Panc1 (cell line): ENCODE results near the gene KCNMA1. TPM values are rescaled to one million over a fixed set of nuclear protein-coding genes. Genes with fewer than 3 reads are reported as not detected.

ENCODE experiments used
- ATAC-seq: fragments of 200-7000 bp; cut with Tn5 transposase; 2 replicates; pipeline ENCODE4 v1.9.1; 2020; ENCODE audit warnings: mild to moderate bottlenecking, moderate library complexity
- BruUV-seq: library from RNA; stranded (reverse); fragments of 400-500 nt; replicated peaks from 2 replicates; lab custom pipeline; 2021; lab: Mats Ljungman, UMichigan
- CTCF ChIA-PET: fragments of 300-600 bp; sonication (Branson Sonifier 250); formaldehyde crosslinking; loops from one replicate; lab custom pipeline; 2022; ENCODE audit warnings: antibody characterized with exemption; lab: Charles Lee
- POLR2A ChIA-PET: fragments of 300-600 bp; sonication (Branson Sonifier 250); formaldehyde crosslinking; loops from one replicate; lab custom pipeline; 2022; ENCODE audit warnings: antibody characterized with exemption; lab: Charles Lee
- DNase-seq: peaks from one replicate; pipeline ENCODE4 v3.0.0-alpha.2; 2010; ENCODE audit warnings: low read depth, low spot score
- H3K27ac ChIP-seq: 2 replicates; pipeline ENCODE4 v1.5.1; 2011; ENCODE audit warnings: mild to moderate bottlenecking, low read length, inconsistent platforms
- H3K27me3 ChIP-seq: fragments of 200-500 bp; sonication (Bioruptor generic); 2 replicates; pipeline ENCODE4 v1.6.0; 2014; ENCODE audit warnings: low read length, inconsistent platforms; ENCODE audit not compliant: control insufficient read depth, insufficient read depth
- H3K36me3 ChIP-seq: fragments of 200-500 bp; sonication (Bioruptor generic); 2 replicates; pipeline ENCODE4 v1.5.1; 2014; ENCODE audit warnings: inconsistent platforms, mild to moderate bottlenecking, low read length, moderate library complexity; ENCODE audit not compliant: control insufficient read depth, insufficient read depth
- H3K4me1 ChIP-seq: 2 replicates; pipeline ENCODE4 v1.5.1; 2011; ENCODE audit warnings: inconsistent platforms, mild to moderate bottlenecking, low read length, moderate library complexity; ENCODE audit not compliant: control insufficient read depth, insufficient read depth
- H3K4me3 ChIP-seq, 2 experiments: 2 replicates each; pipeline ENCODE4 v1.5.1; 2011 to 2012; ENCODE audit warnings: low read depth in 2 of 2, low read length in 2 of 2, mild to moderate bottlenecking in 2 of 2, inconsistent platforms in 1 of 2, moderate library complexity in 1 of 2
- H3K9me3 ChIP-seq: fragments of 200-500 bp; sonication (Bioruptor generic); 2 replicates; pipeline ENCODE4 v1.5.1; 2014; ENCODE audit warnings: low read depth, mild to moderate bottlenecking, inconsistent platforms, low read length, moderate library complexity; ENCODE audit not compliant: control insufficient read depth, insufficient read depth
- POLR2AphosphoS5 ChIP-seq: IDR thresholded peaks from 2 replicates; pipeline ENCODE4 v1.6.1; 2012; ENCODE audit warnings: mild to moderate bottlenecking, low read depth, low read length, moderate library complexity
- SIN3A ChIP-seq: IDR thresholded peaks from 2 replicates; pipeline ENCODE4 v1.6.1; 2012; ENCODE audit warnings: low read depth, mild to moderate bottlenecking, low read length, moderate library complexity, borderline replicate concordance; ENCODE audit not compliant: insufficient read depth
- TCF7L2 ChIP-seq: IDR thresholded peaks from 2 replicates; pipeline ENCODE4 v1.6.1; 2011; ENCODE audit warnings: mild to moderate bottlenecking, low read depth, low read length, inconsistent platforms
- in situ Hi-C: cut with HindIII; loops from 2 replicates; pipeline ENCODE4 v1.10.0; 2016; ENCODE audit warnings: low sequenced_read_pairs, low pct_unique_long_range_greater_than_20kb
- intact Hi-C: fragments of 100-400 bp; cut with micrococcal nuclease; formaldehyde crosslinking; loops from one replicate; pipeline ENCODE4 v1.10.0; 2022; ENCODE audit not compliant: unreplicated experiment
- total RNA-seq: library from RNA; stranded (reverse); gene quantifications from one replicate; pipeline ENCODE4 v1.2.1, GENCODE V29; 2021; ENCODE audit not compliant: unreplicated experiment
- TF ChIP-seq, protein P1 (sequence below): fragments of 450-650 bp; IDR thresholded peaks from 2 replicates; pipeline ENCODE4 v1.5.1; 2017; ENCODE audit warnings: mild to moderate bottlenecking
- TF ChIP-seq, protein P2 (sequence below), 2 experiments: IDR thresholded peaks; 2 replicates each; pipeline ENCODE4 v1.6.1; 2011 to 2012; ENCODE audit warnings: low read depth in 2 of 2, control low read depth in 1 of 2, low read length in 1 of 2, mild to moderate bottlenecking in 1 of 2, moderate library complexity in 1 of 2; ENCODE audit not compliant: insufficient read depth in 1 of 2

Gene KCNMA1
- total RNA-seq, 1 experiment from 2014 or later, result 91.9 TPM

DNA sequence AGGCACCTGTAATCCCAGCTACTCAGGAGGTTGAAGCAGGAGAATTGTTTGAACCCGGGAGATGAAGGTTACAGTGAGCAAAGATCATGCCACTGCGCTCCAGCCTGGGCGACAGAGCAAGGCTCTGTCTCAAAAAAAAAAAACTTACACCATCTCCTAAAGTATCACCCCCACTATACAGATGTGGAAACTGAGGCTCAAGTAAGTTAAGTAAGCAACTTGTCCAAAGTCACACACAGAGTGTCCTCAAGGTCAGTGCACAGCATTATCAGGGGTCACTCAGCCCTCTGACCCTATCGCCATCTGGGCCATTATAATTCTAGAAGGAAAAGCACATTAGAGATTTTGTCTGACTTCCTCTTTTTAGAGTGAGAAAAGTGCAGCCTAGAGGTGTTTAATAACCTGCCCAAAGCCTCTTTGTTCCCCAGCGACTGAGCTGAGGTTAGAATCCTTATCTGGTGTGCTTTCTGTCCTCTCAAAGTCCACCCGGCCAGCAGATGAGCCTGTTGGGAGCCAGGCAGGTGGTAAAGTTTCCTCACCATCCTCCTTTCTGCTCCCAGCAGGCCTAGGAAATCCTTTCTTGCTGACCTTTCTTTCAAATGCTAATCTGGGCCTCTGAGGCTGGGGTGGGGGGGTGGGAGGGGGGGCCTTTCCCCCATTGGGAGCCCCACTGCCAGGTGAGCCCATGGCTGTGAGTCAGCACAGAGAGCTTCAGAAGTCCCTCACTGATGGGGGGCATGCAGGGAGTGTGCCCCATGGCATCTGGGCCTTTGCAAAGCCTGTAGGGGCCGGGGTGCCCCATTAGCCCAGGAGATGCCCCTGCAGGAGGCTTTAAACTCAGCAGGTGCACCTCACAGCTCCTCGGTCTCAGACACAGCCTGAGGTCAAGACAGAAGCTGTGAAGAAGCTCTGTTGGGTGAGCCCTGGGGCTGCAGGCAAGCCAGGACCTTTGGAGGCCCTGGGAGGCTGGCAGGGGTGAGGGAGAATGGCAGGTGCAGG, 12.0 kb upstream of the KCNMA1 start:
- intact Hi-C loops, result no loop called here
- Histone ChIP-seq H3K27me3 (no peaks in the 10 kb centered on the region), H3K4me3 (no peak overlapping the region), H3K4me1 (no peaks in the 10 kb centered on the region), H3K36me3 (no peaks in the 10 kb centered on the region), H3K9me3 (peaks cover 5% of the 10 kb centered on the region; the same call in 1 of the 2 replicates), H3K27ac (no peak overlapping the region)
- ChIA-PET CTCF (no interaction called here), POLR2A (no interaction called here)
- TF ChIP-seq TCF7L2 (no peak), SIN3A (no peak), POLR2AphosphoS5 (no peak)
- TF ChIP-seq, protein P1, sequence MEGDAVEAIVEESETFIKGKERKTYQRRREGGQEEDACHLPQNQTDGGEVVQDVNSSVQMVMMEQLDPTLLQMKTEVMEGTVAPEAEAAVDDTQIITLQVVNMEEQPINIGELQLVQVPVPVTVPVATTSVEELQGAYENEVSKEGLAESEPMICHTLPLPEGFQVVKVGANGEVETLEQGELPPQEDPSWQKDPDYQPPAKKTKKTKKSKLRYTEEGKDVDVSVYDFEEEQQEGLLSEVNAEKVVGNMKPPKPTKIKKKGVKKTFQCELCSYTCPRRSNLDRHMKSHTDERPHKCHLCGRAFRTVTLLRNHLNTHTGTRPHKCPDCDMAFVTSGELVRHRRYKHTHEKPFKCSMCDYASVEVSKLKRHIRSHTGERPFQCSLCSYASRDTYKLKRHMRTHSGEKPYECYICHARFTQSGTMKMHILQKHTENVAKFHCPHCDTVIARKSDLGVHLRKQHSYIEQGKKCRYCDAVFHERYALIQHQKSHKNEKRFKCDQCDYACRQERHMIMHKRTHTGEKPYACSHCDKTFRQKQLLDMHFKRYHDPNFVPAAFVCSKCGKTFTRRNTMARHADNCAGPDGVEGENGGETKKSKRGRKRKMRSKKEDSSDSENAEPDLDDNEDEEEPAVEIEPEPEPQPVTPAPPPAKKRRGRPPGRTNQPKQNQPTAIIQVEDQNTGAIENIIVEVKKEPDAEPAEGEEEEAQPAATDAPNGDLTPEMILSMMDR, result no peak
- TF ChIP-seq, protein P2, sequence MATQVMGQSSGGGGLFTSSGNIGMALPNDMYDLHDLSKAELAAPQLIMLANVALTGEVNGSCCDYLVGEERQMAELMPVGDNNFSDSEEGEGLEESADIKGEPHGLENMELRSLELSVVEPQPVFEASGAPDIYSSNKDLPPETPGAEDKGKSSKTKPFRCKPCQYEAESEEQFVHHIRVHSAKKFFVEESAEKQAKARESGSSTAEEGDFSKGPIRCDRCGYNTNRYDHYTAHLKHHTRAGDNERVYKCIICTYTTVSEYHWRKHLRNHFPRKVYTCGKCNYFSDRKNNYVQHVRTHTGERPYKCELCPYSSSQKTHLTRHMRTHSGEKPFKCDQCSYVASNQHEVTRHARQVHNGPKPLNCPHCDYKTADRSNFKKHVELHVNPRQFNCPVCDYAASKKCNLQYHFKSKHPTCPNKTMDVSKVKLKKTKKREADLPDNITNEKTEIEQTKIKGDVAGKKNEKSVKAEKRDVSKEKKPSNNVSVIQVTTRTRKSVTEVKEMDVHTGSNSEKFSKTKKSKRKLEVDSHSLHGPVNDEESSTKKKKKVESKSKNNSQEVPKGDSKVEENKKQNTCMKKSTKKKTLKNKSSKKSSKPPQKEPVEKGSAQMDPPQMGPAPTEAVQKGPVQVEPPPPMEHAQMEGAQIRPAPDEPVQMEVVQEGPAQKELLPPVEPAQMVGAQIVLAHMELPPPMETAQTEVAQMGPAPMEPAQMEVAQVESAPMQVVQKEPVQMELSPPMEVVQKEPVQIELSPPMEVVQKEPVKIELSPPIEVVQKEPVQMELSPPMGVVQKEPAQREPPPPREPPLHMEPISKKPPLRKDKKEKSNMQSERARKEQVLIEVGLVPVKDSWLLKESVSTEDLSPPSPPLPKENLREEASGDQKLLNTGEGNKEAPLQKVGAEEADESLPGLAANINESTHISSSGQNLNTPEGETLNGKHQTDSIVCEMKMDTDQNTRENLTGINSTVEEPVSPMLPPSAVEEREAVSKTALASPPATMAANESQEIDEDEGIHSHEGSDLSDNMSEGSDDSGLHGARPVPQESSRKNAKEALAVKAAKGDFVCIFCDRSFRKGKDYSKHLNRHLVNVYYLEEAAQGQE (IDR thresholded peaks at IDR 0.05; ENCODE audit: insufficient read depth in 1 of 2, low read depth in 2 of 2, low read length in 1 of 2), result no peak
- no TSS peak for BruUV-seq
- in situ Hi-C loops, result no loop called here
- DNase-seq (no peak), ATAC-seq (no peak)

DNA sequence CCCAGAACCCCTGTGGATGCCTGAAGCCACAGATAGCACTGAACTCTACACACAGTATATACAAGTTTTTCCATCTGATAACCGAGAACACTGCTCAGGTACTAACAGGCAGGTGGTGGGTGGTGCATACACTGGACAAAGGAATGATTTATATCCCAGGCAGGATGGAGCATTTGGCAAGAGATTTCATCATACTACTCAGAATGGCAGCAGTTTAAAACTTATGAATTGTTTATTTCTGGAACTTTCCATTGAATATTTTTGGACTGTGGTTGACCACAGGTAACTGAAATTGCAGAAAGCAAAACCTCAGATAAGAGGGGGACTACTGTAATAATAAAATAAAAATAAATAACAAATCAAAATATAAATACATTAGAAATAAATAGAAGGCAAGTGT, 10.9 kb upstream of the KCNMA1 start:
- Histone ChIP-seq H3K36me3 (no peaks in the 10 kb centered on the region), H3K9me3 (peaks cover 4% of the 10 kb centered on the region; the same call in 1 of the 2 replicates), H3K27me3 (no peaks in the 10 kb centered on the region), H3K27ac (no peak overlapping the region), H3K4me3 (no peak overlapping the region), H3K4me1 (0 out of 2 replicates have a peak, but pooled peaks cover 3% of the 10 kb centered on the region)
- in situ Hi-C loops, result no loop called here
- DNase-seq, result no peak
- ChIA-PET POLR2A (no interaction called here), CTCF (no interaction called here)
- BruUV-seq, result no TSS peak
- intact Hi-C loops, result no loop called here
- ATAC-seq, result no peak
- TF ChIP-seq SIN3A (no peak), POLR2AphosphoS5 (no peak)
